ENCODE results near the gene APOBEC3F. TPM values are rescaled to one million over a fixed set of nuclear protein-coding genes. Genes with fewer than 3 reads are reported as not detected.
A peak's percentile ranks its signal among the peaks of the same experiment; 100 is the strongest.
"Not testable (repeated sequence)": the region's sequence is repeated elsewhere in the genome, so short reads cannot be mapped to it uniquely, and the experiment has no call there.

Gene APOBEC3F
- total RNA-seq, 4 donors from 2014 or later: 2.6 to 6.8 (median 4.8) TPM; not detected in 1

- H3K36me3 ChIP-seq; H3K27me3 ChIP-seq; in situ Hi-C loops (cut with MboI; ENCODE audit: low pct_ligation_motif_present in 1 of 4, low pct_unique_long_range_greater_than_20kb in 1 of 4, low sequenced_read_pairs in 3 of 4); intact Hi-C loops (cut with DNase I; ENCODE audit: low total_unique reads); H3K9me3 ChIP-seq: not testable (repeated sequence)
- H3K27ac ChIP-seq: peak within 1 kb of the TSS; percentile 74 to 92 (median 82)
- peak; percentile 43 for TF ChIP-seq POLR2A (IDR thresholded peaks at IDR 0.05)
- peak; percentile 52 for DNase-seq
- 14% methylated on average over 13 of the region's 17 CpGs; no CpG with 5 or more reads in 1 of the 2 donors for WGBS, 2 donors (ENCODE audit: low coverage in 1 of 2)
- H3K4me1 ChIP-seq: peaks cover 6 to 12% (median 12%) of the 10 kb centered on the region in 4 donors
- H3K4me3 ChIP-seq: peak within 1 kb of the TSS; percentile 23 to 59 (median 46)
These were observed 36.6 kb downstream of the APOBEC3F start, which contains the start of gene APOBEC3G for GRCh38 chr22:39077026-39077840. Gene APOBEC3G, plus strand, starts transcription at chr22:39077275. Its CDS starts 87 bp downstream, at chr22:39077362.

GRCh38 chr22:39077912-39078311 is 37.2 kb downstream of the APOBEC3F start:
- Histone ChIP-seq H3K4me3 (peak overlapping the region in 1 of 4 donors; percentile 59), H3K27ac (peak overlapping the region in 3 of 4 donors; percentile 74 to 92 (median 87)), H3K4me1 (peaks cover 6 to 12% (median 12%) of the 10 kb centered on the region in 4 donors)
- intact Hi-C loops (cut with DNase I; ENCODE audit: low total_unique reads); H3K27me3 ChIP-seq; DNase-seq; H3K9me3 ChIP-seq; H3K36me3 ChIP-seq; in situ Hi-C loops (cut with MboI; ENCODE audit: low pct_ligation_motif_present in 1 of 4, low pct_unique_long_range_greater_than_20kb in 1 of 4, low sequenced_read_pairs in 3 of 4): not testable (repeated sequence)
- 55 to 86% methylated on average over 2 to 12 of the region's 12 CpGs for WGBS, 2 donors (ENCODE audit: low coverage in 1 of 2)

GRCh38 chr22:39078329-39078728 is 37.7 kb downstream of the APOBEC3F start:
- Histone ChIP-seq H3K4me1 (peaks cover 6 to 12% (median 12%) of the 10 kb centered on the region in 4 donors), H3K4me3 (no peak overlapping the region), H3K9me3 (no peaks in the 10 kb centered on the region), H3K27ac (no peak overlapping the region), H3K36me3 (no peaks in the 10 kb centered on the region), H3K27me3 (no peaks in the 10 kb centered on the region)
- WGBS, 2 donors (ENCODE audit: low coverage in 1 of 2): 89% methylated on average over 8 of the region's 8 CpGs; no CpG with 5 or more reads in 1 of the 2 donors
- intact Hi-C loops (cut with DNase I; ENCODE audit: low total_unique reads) (no loop called here), in situ Hi-C loops (cut with MboI; ENCODE audit: low pct_ligation_motif_present in 1 of 4, low pct_unique_long_range_greater_than_20kb in 1 of 4, low sequenced_read_pairs in 3 of 4) (no loop called here)
- TF ChIP-seq POLR2A (IDR thresholded peaks at IDR 0.05) (no peak), CTCF (IDR thresholded peaks at IDR 0.05) (no peak)
- DNase-seq: no peak

GRCh38 chr22:39079054-39079637 is 38.5 kb downstream of the APOBEC3F start:
- H3K27me3 ChIP-seq; in situ Hi-C loops (cut with MboI; ENCODE audit: low pct_ligation_motif_present in 1 of 4, low pct_unique_long_range_greater_than_20kb in 1 of 4, low sequenced_read_pairs in 3 of 4); intact Hi-C loops (cut with DNase I; ENCODE audit: low total_unique reads): not testable (repeated sequence)

GRCh38 chr22:39080052-39080762 is 39.5 kb downstream of the APOBEC3F start:
- H3K36me3 ChIP-seq: no peaks in the 10 kb centered on the region
- no peak for DNase-seq
- intact Hi-C loops (cut with DNase I; ENCODE audit: low total_unique reads) (no loop called here), in situ Hi-C loops (cut with MboI; ENCODE audit: low pct_ligation_motif_present in 1 of 4, low pct_unique_long_range_greater_than_20kb in 1 of 4, low sequenced_read_pairs in 3 of 4) (no loop called here)
- 56% methylated on average over 9 of the region's 9 CpGs; no CpG with 5 or more reads in 1 of the 2 donors for WGBS, 2 donors (ENCODE audit: low coverage in 1 of 2)
- no peaks in the 10 kb centered on the region for H3K9me3 ChIP-seq
- H3K4me1 ChIP-seq: peaks cover 6 to 12% (median 12%) of the 10 kb centered on the region in 4 donors
- no peak overlapping the region for H3K27ac ChIP-seq
- no peaks in the 10 kb centered on the region for H3K27me3 ChIP-seq
- H3K4me3 ChIP-seq: no peak overlapping the region
- TF ChIP-seq CTCF (IDR thresholded peaks at IDR 0.05): no peak

More at GRCh38 chr22:39079054-39079637, 38.5 kb downstream of the APOBEC3F start:
- peaks cover 6 to 12% (median 12%) of the 10 kb centered on the region in 4 donors for H3K4me1 ChIP-seq
- H3K36me3 ChIP-seq, H3K27ac ChIP-seq, H3K9me3 ChIP-seq, H3K4me3 ChIP-seq, DNase-seq: not testable (repeated sequence)
- WGBS, 2 donors (ENCODE audit: low coverage in 1 of 2): 93 to 100% methylated on average over 5 to 24 of the region's 24 CpGs
